HL-60/S4 (cell line): ENCODE data around the gene PTH.

Source experiments
- in situ Hi-C: fragments of 300-500 bp; cut with MboI; formaldehyde crosslinking; loops from 2 replicates; pipeline ENCODE4 v1.14.3; 2022; ENCODE audit warnings: low sequenced_read_pairs

Gene PTH

DNA sequence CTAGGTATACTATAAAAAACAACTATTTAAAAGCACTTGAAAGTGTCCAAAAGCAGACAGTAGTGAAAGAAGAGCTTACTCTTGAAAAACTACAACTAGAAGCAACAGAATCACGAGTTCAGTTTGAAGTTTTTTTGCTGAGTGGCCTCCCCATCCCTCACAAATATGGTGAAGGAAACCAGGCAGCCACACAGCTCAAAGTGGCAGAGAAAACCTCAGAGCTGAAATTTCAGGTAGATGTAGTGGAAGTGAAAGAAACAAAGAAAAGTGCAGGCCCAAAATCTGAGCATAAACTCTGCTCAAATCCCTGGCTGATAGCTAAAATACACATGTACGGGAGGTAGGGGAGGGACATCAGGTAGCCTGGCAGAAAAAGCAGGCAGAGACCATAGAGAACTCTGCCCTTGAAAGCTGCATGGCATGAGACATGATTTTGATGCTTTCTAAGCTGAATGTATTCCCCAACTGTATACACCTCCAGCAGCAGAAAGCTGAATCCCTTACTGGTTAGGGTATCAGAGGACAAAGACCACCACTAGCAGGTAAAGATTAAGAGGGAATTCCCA, 44.9 kb downstream of the PTH start:
- in situ Hi-C loops, result no loop called here

DNA sequence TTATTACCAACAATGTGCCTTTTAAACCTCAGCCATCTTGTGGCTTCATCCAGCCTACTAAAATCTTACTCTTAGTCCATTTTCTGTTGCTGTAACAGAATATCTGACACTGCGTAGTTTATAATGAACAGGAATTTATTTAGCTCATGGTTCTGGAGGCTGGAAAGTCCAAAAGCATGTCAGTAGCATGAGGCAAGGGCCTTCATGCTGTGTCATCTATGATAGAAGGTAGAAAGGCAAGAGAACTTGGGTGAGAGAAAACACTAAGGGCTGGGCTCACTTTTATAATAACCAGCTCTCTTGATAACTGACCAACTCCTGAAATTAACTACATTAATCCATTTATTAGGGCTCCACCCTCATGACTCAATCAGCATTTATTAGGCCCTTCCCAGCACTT, 46.3 kb downstream of the PTH start:
- in situ Hi-C loops, result no loop called here

DNA sequence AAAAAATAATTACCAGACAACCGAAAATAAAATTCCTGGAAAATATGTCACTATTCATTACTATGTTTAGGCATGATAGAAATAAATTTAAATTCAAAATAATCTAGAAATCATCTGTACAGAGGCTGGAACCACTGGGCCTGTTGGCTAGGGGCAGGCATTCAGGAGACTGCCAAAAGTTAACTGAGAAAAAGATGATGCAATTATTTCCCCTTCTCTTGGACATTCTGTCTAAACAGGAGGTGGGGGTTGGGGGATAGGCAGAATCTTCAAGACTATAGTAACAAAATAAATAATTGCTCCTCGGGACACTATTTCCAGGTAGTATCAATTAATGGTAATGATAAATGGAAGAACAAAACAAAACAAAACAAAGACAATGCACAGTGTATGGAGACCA, 46.9 kb downstream of the PTH start:
- in situ Hi-C loops, result no loop called here

DNA sequence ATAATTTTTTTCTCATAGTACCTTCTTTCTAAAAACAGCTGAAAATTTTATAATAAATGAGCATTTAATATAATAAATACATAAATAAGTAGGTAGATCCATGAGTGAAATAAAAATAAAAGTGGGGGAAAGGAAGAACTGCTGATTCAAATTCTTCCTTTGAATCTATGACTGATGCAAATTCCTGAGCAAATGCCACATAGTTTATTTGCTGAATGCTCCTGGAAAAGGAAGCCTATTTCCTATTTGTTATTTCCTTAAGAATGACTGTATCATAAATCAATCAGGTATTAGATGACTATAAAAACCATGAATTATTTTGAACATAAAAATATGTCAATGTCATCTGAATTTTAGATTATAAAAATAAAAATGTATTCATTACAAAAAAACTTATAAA, 49.4 kb downstream of the PTH start:
- in situ Hi-C loops, result no loop called here

DNA sequence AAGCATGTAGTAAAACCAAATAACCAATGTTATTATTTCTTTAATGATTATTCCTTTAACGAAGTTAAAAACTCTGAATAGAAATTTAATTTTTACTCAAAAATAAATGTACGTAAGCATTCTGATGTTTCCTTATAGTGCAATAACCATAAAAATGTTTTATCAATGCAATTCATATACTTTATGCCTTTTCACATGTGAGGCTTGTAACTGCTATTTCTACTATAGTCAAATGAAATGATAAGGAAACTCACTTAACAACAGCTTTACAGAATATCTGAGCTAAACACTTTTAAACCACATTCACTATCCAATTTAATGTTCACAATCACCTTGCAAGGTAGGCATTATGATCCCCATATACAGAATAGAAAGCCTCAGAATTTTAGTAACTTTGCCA, 50.2 kb downstream of the PTH start:
- in situ Hi-C loops, result no loop called here
